Fibroblast of lung (primary cell): ENCODE results near the gene MMP14. TPM values are rescaled to one million over a fixed set of nuclear protein-coding genes. Genes with fewer than 3 reads are reported as not detected.

Experiments used
- DNase-seq, 2 donors: peaks; one replicate each; pipeline versions ENCODE4 v3.0.0 to v3.0.0-alpha.2; 2010; ENCODE audit warnings: low read depth in 2 of 2
- H2AFZ ChIP-seq: 2 replicates; pipeline ENCODE4 v1.5.1; 2012; ENCODE audit warnings: low read length, control low read depth, inconsistent platforms
- H3K27ac ChIP-seq: 2 replicates; pipeline ENCODE4 v1.5.1; 2011; ENCODE audit warnings: low read length, control low read depth; ENCODE audit not compliant: insufficient read depth
- H3K27me3 ChIP-seq: 2 replicates; pipeline ENCODE4 v1.5.1; 2011; ENCODE audit warnings: mild to moderate bottlenecking, low read length; ENCODE audit not compliant: control insufficient read depth, insufficient read depth
- H3K36me3 ChIP-seq: 2 replicates; pipeline ENCODE4 v1.5.1; 2011; ENCODE audit warnings: low read length; ENCODE audit not compliant: control insufficient read depth, insufficient read depth
- H3K4me1 ChIP-seq: 2 replicates; pipeline ENCODE4 v1.5.1; 2011; ENCODE audit warnings: low read length; ENCODE audit not compliant: control insufficient read depth, insufficient read depth; ENCODE audit errors: extremely low read depth
- H3K4me2 ChIP-seq: 2 replicates; pipeline ENCODE4 v1.5.1; 2011; ENCODE audit warnings: low read length, control low read depth; ENCODE audit not compliant: insufficient read depth; ENCODE audit errors: extremely low read depth
- H3K4me3 ChIP-seq, 4 experiments: fragments of 200-600 bp in 1 of 4; sonication (generic) in 1 of 4; replicated peaks in 1 of 4; 2 replicates each; pipeline ENCODE4 v1.5.1; 2011 to 2016; ENCODE audit warnings: low read length in 4 of 4, low read depth in 3 of 4, mild to moderate bottlenecking in 3 of 4, control low read depth in 2 of 4, inconsistent platforms in 1 of 4, mixed read lengths in 1 of 4; ENCODE audit not compliant: insufficient read depth in 1 of 4; ENCODE audit errors: control extremely low read depth in 1 of 4
- H3K79me2 ChIP-seq: 2 replicates; pipeline ENCODE4 v1.5.1; 2012; ENCODE audit warnings: mild to moderate bottlenecking, low read length, inconsistent platforms; ENCODE audit not compliant: control insufficient read depth, insufficient read depth
- H3K9ac ChIP-seq: 2 replicates; pipeline ENCODE4 v1.5.1; 2011; ENCODE audit warnings: mild to moderate bottlenecking, low read length, control low read depth; ENCODE audit not compliant: insufficient read depth
- H3K9me3 ChIP-seq: 2 replicates; pipeline ENCODE4 v1.5.1; 2012; ENCODE audit warnings: low read depth, low read length; ENCODE audit not compliant: control insufficient read depth, insufficient read depth
- H4K20me1 ChIP-seq: 2 replicates; pipeline ENCODE4 v1.5.1; 2011; ENCODE audit warnings: low read length; ENCODE audit not compliant: control insufficient read depth, insufficient read depth; ENCODE audit errors: extremely low read depth
- CTCF ChIP-seq, 2 donors: IDR thresholded peaks in 1 of 2; conservative IDR thresholded peaks in 1 of 2; 1 replicate in 1 of 2; 2 replicates in 1 of 2; pipeline ENCODE4 v1.5.1; 2011 to 2012; ENCODE audit warnings: low read length in 2 of 2, control low read depth in 1 of 2, inconsistent platforms in 1 of 2, low read depth in 1 of 2, mild to moderate bottlenecking in 1 of 2
- EZH2 ChIP-seq: IDR thresholded peaks from 2 replicates; pipeline ENCODE4 v1.5.1; 2012; ENCODE audit warnings: low read length, control low read depth, mild to moderate bottlenecking; ENCODE audit errors: missing control alignments
- polyA plus RNA-seq, 2 donors: library from polyadenylated mRNA; depleted of rRNA in 1 of 2; stranded (reverse) in 1 of 2; unstranded in 1 of 2; fragments of >200 nt; gene quantifications; 2 replicates each; pipeline ENCODE4 v1.2.1, GENCODE V29; 2011 to 2012; ENCODE audit warnings: missing spikeins in 1 of 2
- total RNA-seq: library from RNA; depleted of rRNA; stranded (reverse); fragments of >200 nt; gene quantifications from 2 replicates; pipeline ENCODE4 v1.2.1, GENCODE V29; 2014

Gene MMP14
- total and polyA plus RNA-seq, 2 donors (not counting 1 experiment from before 2014, with no cell fraction given) = 375 to 397 TPM

- Histone ChIP-seq H4K20me1 (no peaks in the 10 kb centered on the region), H3K4me2 (no peak overlapping the region), H3K27ac (no peak overlapping the region), H3K27me3 (no peaks in the 10 kb centered on the region), H3K9ac (no peak overlapping the region), H3K36me3 (no peaks in the 10 kb centered on the region), H3K4me3 (no peak overlapping the region), H3K79me2 (no peaks in the 10 kb centered on the region), H2AFZ (no peak overlapping the region), H3K4me1 (peaks cover 7% of the 10 kb centered on the region), H3K9me3 (no peaks in the 10 kb centered on the region)
- TF ChIP-seq CTCF (conservative IDR thresholded peaks at IDR 0.05 in 1 of 2, IDR thresholded peaks at IDR 0.05 in 1 of 2; ENCODE audit: low read depth in 1 of 2, low read length in 2 of 2) (no peak), EZH2 (no peak)
- no peak for DNase-seq
Measured at GRCh38 chr14:22884738-22885523, 48.5 kb downstream of the MMP14 start.

GRCh38 chr14:22885975-22886374 lies 49.6 kb downstream of the MMP14 start:
- Histone ChIP-seq H4K20me1 (no peaks in the 10 kb centered on the region), H3K4me2 (no peak overlapping the region), H3K9me3 (no peaks in the 10 kb centered on the region), H3K9ac (no peak overlapping the region), H3K79me2 (no peaks in the 10 kb centered on the region), H3K36me3 (no peaks in the 10 kb centered on the region), H3K4me3 (peak overlapping the region in 1 of 4 experiments; percentile 30), H3K27ac (no peak overlapping the region), H3K4me1 (peaks cover 7% of the 10 kb centered on the region), H2AFZ (peak overlapping the region; percentile 79), H3K27me3 (no peaks in the 10 kb centered on the region)
- TF ChIP-seq EZH2 (no peak), CTCF (conservative IDR thresholded peaks at IDR 0.05 in 1 of 2, IDR thresholded peaks at IDR 0.05 in 1 of 2; ENCODE audit: low read depth in 1 of 2, low read length in 2 of 2) (no peak)
- DNase-seq = no peak

GRCh38 chr14:22886500-22887259 lies 50.3 kb downstream of the MMP14 start:
- Histone ChIP-seq H3K27ac (peak overlapping the region; percentile 1), H3K9ac (peak overlapping the region; percentile 51), H2AFZ (peak overlapping the region; percentile 79), H3K79me2 (no peaks in the 10 kb centered on the region), H3K36me3 (no peaks in the 10 kb centered on the region), H3K9me3 (no peaks in the 10 kb centered on the region), H4K20me1 (no peaks in the 10 kb centered on the region), H3K4me1 (peaks cover 7% of the 10 kb centered on the region), H3K27me3 (no peaks in the 10 kb centered on the region), H3K4me3 (peak overlapping the region; percentile 15 to 79 (median 54)), H3K4me2 (peak overlapping the region; percentile 38)
- TF ChIP-seq EZH2 = no peak
- no peak for TF ChIP-seq CTCF (conservative IDR thresholded peaks at IDR 0.05 in 1 of 2, IDR thresholded peaks at IDR 0.05 in 1 of 2; ENCODE audit: low read depth in 1 of 2, low read length in 2 of 2)
- peak; percentile 61 to 65 for DNase-seq
